ENCODE data around the gene PKM. TPM values are rescaled to one million over a fixed set of nuclear protein-coding genes. Genes with fewer than 3 reads are reported as not detected.

The PKM gene
- total and polyA plus RNA-seq, 9 of the 15 experiments (the other 6 are each of a cell fraction or from before 2014, with no cell fraction given), result 140 to 825 (median 383) TPM

- TF ChIP-seq JUND (IDR thresholded peaks at IDR 0.05; ENCODE audit: borderline replicate concordance, low read depth, low read length) (peak; percentile 86), JUND (tag; IDR thresholded peaks at IDR 0.05; ENCODE audit: borderline replicate concordance, low read depth, low read length) (peak; percentile 23; the same call in 2 of the 3 replicates), HOMEZ (CRISPR knock-in tag; IDR thresholded peaks at IDR 0.05) (no peak), RBM17 (IDR thresholded peaks at IDR 0.05; ENCODE audit: borderline replicate concordance, low read depth, low read length) (no peak), GTF2E2 (tag; IDR thresholded peaks at IDR 0.05) (no peak), ZNF717 (CRISPR knock-in tag; IDR thresholded peaks at IDR 0.05) (no peak), SMAD4 (CRISPR knock-in tag; conservative IDR thresholded peaks at IDR 0.05) (peak; percentile 66), MITF (IDR thresholded peaks at IDR 0.05) (no peak), ILF3 (IDR thresholded peaks at IDR 0.05; ENCODE audit: borderline replicate concordance) (no peak), BRD4 (IDR thresholded peaks at IDR 0.05) (no peak; the same call in 1 of the 2 replicates), ESRRB (CRISPR knock-in tag; IDR thresholded peaks at IDR 0.05; ENCODE audit: borderline replicate concordance) (no peak), HDAC2 (IDR thresholded peaks at IDR 0.05) (peak; percentile 94), ZNF764 (CRISPR knock-in tag; IDR thresholded peaks at IDR 0.05; ENCODE audit: low read depth) (no peak), NUFIP1 (IDR thresholded peaks at IDR 0.05; ENCODE audit: partially characterized antibody) (no peak), ZNF609 (CRISPR knock-in tag; IDR thresholded peaks at IDR 0.05; ENCODE audit: borderline replicate concordance) (no peak), ID3 (CRISPR knock-in tag; IDR thresholded peaks at IDR 0.05) (no peak), ID3 (tag; IDR thresholded peaks at IDR 0.05) (no peak), E2F1 (CRISPR knock-in tag; IDR thresholded peaks at IDR 0.05) (no peak), MYNN (IDR thresholded peaks at IDR 0.05) (peak; percentile 53; the same call in 1 of the 2 replicates), MYNN (CRISPR knock-in tag; IDR thresholded peaks at IDR 0.05) (no peak)
These were observed 966 bp upstream of the PKM start (continued) for GRCh38 chr15:72231833-72232478.
